ENCODE data around the gene BRINP1. TPM values are rescaled to one million over a fixed set of nuclear protein-coding genes. Genes with fewer than 3 reads are reported as not detected.

Gene BRINP1
- total and polyA plus RNA-seq, 10 of the 15 experiments (the other 5 are each of a cell fraction or from before 2014, with no cell fraction given) = not detected

GRCh38 chr9:119398350-119398749 lies 29.1 kb upstream of the BRINP1 start:
- DNase-seq (ENCODE audit: low read depth, low spot score) (no peak), FAIRE-seq (no peak), ATAC-seq (no peak)
- H3K4me2 ChIP-seq (ENCODE audit: control insufficient read depth, insufficient read depth) = no peak overlapping the region
- 21% methylated on average over 2 of the region's 2 CpGs for WGBS (ENCODE audit: insufficient coverage, insufficient replicate concordance, low lambda C conversion rate, missing lambda C conversion rate)
- TF ChIP-seq RB1 (IDR thresholded peaks at IDR 0.05; ENCODE audit: borderline replicate concordance) = no peak
- no peak for TF ChIP-seq EZH2 (IDR thresholded peaks at IDR 0.05; ENCODE audit: borderline replicate concordance, control insufficient read depth, low read depth, low read length)
- no peak for TF ChIP-seq JUNB (IDR thresholded peaks at IDR 0.05)
- no peak for TF ChIP-seq NFXL1 (IDR thresholded peaks at IDR 0.05; ENCODE audit: borderline replicate concordance)
- TF ChIP-seq CHD2 (IDR thresholded peaks at IDR 0.05; ENCODE audit: borderline replicate concordance, low read depth, low read length) = no peak
- no peak for TF ChIP-seq BCL11A (IDR thresholded peaks at IDR 0.05; ENCODE audit: low read depth, low read length)
- TF ChIP-seq GATAD2B (conservative IDR thresholded peaks at IDR 0.05; ENCODE audit: low read depth) = no peak
- TF ChIP-seq SREBF2 (IDR thresholded peaks at IDR 0.05; ENCODE audit: low read length) = no peak
- TF ChIP-seq BCLAF1 (IDR thresholded peaks at IDR 0.05) = no peak
- TF ChIP-seq PAX5 (IDR thresholded peaks at IDR 0.05; ENCODE audit: borderline replicate concordance, low read depth, low read length) = no peak
- no peak for TF ChIP-seq ATF2 (IDR thresholded peaks at IDR 0.05; ENCODE audit: low read length)
- TF ChIP-seq CHD4 (IDR thresholded peaks at IDR 0.05) = no peak
- no peak for TF ChIP-seq IKZF1 (conservative IDR thresholded peaks at IDR 0.05)
- no peak for TF ChIP-seq FOS (IDR thresholded peaks at IDR 0.05; ENCODE audit: borderline replicate concordance, extremely low read depth, insufficient read length)
- no peak for TF ChIP-seq ATF7 (IDR thresholded peaks at IDR 0.05; ENCODE audit: low read depth)
- H3K79me2 ChIP-seq (ENCODE audit: control insufficient read depth, insufficient read depth, low read length) = no peaks in the 10 kb centered on the region
- intact Hi-C loops (cut with micrococcal nuclease; ENCODE audit: unreplicated experiment) = no loop called here
- no TSS peak for BruUV-seq (replicated peaks)
- CTCF ChIA-PET = no interaction called here
- no peaks in the 10 kb centered on the region for H3K9me3 ChIP-seq (replicated peaks; ENCODE audit: control insufficient read depth, insufficient read depth, low read length)
- SMC1A ChIA-PET (ENCODE audit: uncharacterized antibody, unreplicated experiment) = no interaction called here
- no peak overlapping the region for H2AFZ ChIP-seq (ENCODE audit: control insufficient read depth, low read depth, low read length)
- in situ Hi-C loops (cut with MboI) = no loop called here
- H3K4me3 ChIP-seq = no peak overlapping the region
- no peaks in the 10 kb centered on the region for H4K20me1 ChIP-seq (ENCODE audit: control insufficient read depth, insufficient read depth)
- no peaks in the 10 kb centered on the region for H3K27me3 ChIP-seq (replicated peaks in 1 of 2; ENCODE audit: control insufficient read depth in 2 of 2, insufficient read depth in 2 of 2, low read length in 1 of 2)
- H3K4me1 ChIP-seq (ENCODE audit: control insufficient read depth, insufficient read depth, low read length) = no peaks in the 10 kb centered on the region
- H3K27ac ChIP-seq (ENCODE audit: control insufficient read depth, insufficient read depth) = no peak overlapping the region
- POLR2A ChIA-PET = no interaction called here
- H3K9ac ChIP-seq (ENCODE audit: control insufficient read depth, insufficient read depth, low read length) = no peak overlapping the region
- H3K36me3 ChIP-seq (ENCODE audit: control insufficient read depth in 2 of 2, insufficient read depth in 2 of 2, low read length in 1 of 2) = no peaks in the 10 kb centered on the region
- RAD21 ChIA-PET (ENCODE audit: unreplicated experiment) = no interaction called here

All from GM12878 (cell line).